Neural cell (in vitro differentiated cells): ENCODE measurements around the gene ZRANB1. TPM values are rescaled to one million over a fixed set of nuclear protein-coding genes. Genes with fewer than 3 reads are reported as not detected.

ENCODE experiments used
- H2AFZ ChIP-seq: fragments of 200-600, 300-800 bp; sonication (generic), shearing (Covaris generic); 2 replicates; pipeline ENCODE4 v1.6.0; 2014; ENCODE audit warnings: low read depth, mild to moderate bottlenecking, antibody characterized with exemption, low read length, moderate library complexity
- H3F3A ChIP-seq: fragments of 200-600 bp; shearing (Covaris generic); 2 replicates; pipeline ENCODE4 v1.6.1; 2016; ENCODE audit warnings: mild to moderate bottlenecking, moderate library complexity, mixed read lengths, antibody characterized with exemption, low read length; ENCODE audit not compliant: insufficient read depth, poor library complexity, severe bottlenecking
- H3K27ac ChIP-seq: fragments of 200-600, 300-800 bp; sonication (generic), shearing (Covaris generic); 2 replicates; pipeline ENCODE4 v1.5.1; 2014; ENCODE audit warnings: mild to moderate bottlenecking, low read length, moderate library complexity
- H3K27me3 ChIP-seq: fragments of 300-800, 200-600 bp; sonication (generic), shearing (Covaris generic); 2 replicates; pipeline ENCODE4 v1.6.0; 2014; ENCODE audit warnings: mild to moderate bottlenecking, low read depth, low read length, moderate library complexity; ENCODE audit not compliant: insufficient read depth
- H3K36me3 ChIP-seq: fragments of 300-800, 200-600 bp; sonication (generic), shearing (Covaris generic); 2 replicates; pipeline ENCODE4 v1.5.1; 2014; ENCODE audit warnings: mild to moderate bottlenecking, antibody characterized with exemption, low read length, moderate library complexity; ENCODE audit not compliant: insufficient read depth
- H3K4me2 ChIP-seq: fragments of 300-800, 200-600 bp; sonication (generic), shearing (Covaris generic); 2 replicates; pipeline ENCODE4 v1.6.0; 2014; ENCODE audit warnings: mild to moderate bottlenecking, low read length
- H3K4me3 ChIP-seq: fragments of 300-800, 200-600 bp; sonication (generic), shearing (Covaris generic); 2 replicates; pipeline ENCODE4 v1.5.1; 2014; ENCODE audit warnings: mild to moderate bottlenecking, low read length, moderate library complexity
- H3K79me2 ChIP-seq: fragments of 200-600 bp; shearing (Covaris generic); replicated peaks from 2 replicates; pipeline ENCODE4 v1.6.0; 2014; ENCODE audit warnings: mild to moderate bottlenecking, low read length, moderate library complexity; ENCODE audit not compliant: insufficient read depth
- H3K9ac ChIP-seq: fragments of 300-800, 200-600 bp; sonication (generic), shearing (Covaris generic); 2 replicates; pipeline ENCODE4 v1.6.1; 2016; ENCODE audit warnings: mild to moderate bottlenecking, low read length, mixed read lengths
- H3K9me2 ChIP-seq: fragments of 200-600 bp; shearing (Covaris generic); 2 replicates; pipeline ENCODE4 v1.6.1; 2016; ENCODE audit warnings: mild to moderate bottlenecking, low read length, mixed read lengths; ENCODE audit not compliant: insufficient read depth
- H3K9me3 ChIP-seq: fragments of 200-600, 300-800 bp; sonication (generic), shearing (Covaris generic); 2 replicates; pipeline ENCODE4 v1.6.1; 2016; ENCODE audit warnings: mild to moderate bottlenecking, mixed run types, low read length, moderate library complexity, mixed read lengths
- H4K20me1 ChIP-seq: fragments of 200-600 bp; shearing (Covaris generic); 2 replicates; pipeline ENCODE4 v1.6.1; 2016; ENCODE audit warnings: mild to moderate bottlenecking, mixed run types; ENCODE audit not compliant: insufficient read depth
- EP300 ChIP-seq: fragments of 450-650 bp; conservative IDR thresholded peaks from 2 replicates; pipeline ENCODE4 v1.6.1; 2014; ENCODE audit warnings: antibody characterized with exemption, mild to moderate bottlenecking, moderate library complexity; ENCODE audit not compliant: poor library complexity, severe bottlenecking
- EZH2 ChIP-seq: fragments of 200-600, 300-800 bp; shearing (Covaris generic), sonication (generic); IDR thresholded peaks from 2 replicates; pipeline ENCODE4 v1.6.1; 2014; ENCODE audit warnings: antibody characterized with exemption, low read length, borderline replicate concordance, mild to moderate bottlenecking; ENCODE audit not compliant: insufficient read depth, poor library complexity, severe bottlenecking
- MXI1 ChIP-seq: fragments of 450-650 bp; conservative IDR thresholded peaks from 2 replicates; pipeline ENCODE4 v1.6.1; 2014; ENCODE audit warnings: antibody characterized with exemption, mild to moderate bottlenecking; ENCODE audit not compliant: poor library complexity, severe bottlenecking
- POLR2AphosphoS5 ChIP-seq: IDR thresholded peaks from 2 replicates; pipeline ENCODE4 v1.6.1; 2012
- RAD21 ChIP-seq: fragments of 450-650 bp; conservative IDR thresholded peaks from 2 replicates; pipeline ENCODE4 v1.6.1; 2014; ENCODE audit warnings: antibody characterized with exemption, mild to moderate bottlenecking, moderate library complexity
- SMC3 ChIP-seq: fragments of 450-650 bp; conservative IDR thresholded peaks from 2 replicates; pipeline ENCODE4 v1.6.1; 2014; ENCODE audit warnings: antibody characterized with exemption, mild to moderate bottlenecking, moderate library complexity; ENCODE audit not compliant: poor library complexity
- TAF1 ChIP-seq: IDR thresholded peaks from 2 replicates; pipeline ENCODE4 v1.6.1; 2012; ENCODE audit warnings: low read depth
- polyA minus RNA-seq: library from RNA; depleted of rRNA, polyadenylated mRNA; stranded (reverse); fragments of >200 nt; gene quantifications from 2 replicates; pipeline ENCODE4 v1.2.3, GENCODE V29; 2014
- polyA plus RNA-seq: library from polyadenylated mRNA; depleted of rRNA; stranded (reverse); fragments of >200 nt; gene quantifications from 2 replicates; pipeline ENCODE4 v1.2.3, GENCODE V29; 2014
- TF ChIP-seq, protein P1 (sequence below): fragments of 450-650 bp; IDR thresholded peaks from 2 replicates; pipeline ENCODE4 v1.5.1; 2014; ENCODE audit warnings: antibody characterized with exemption, mild to moderate bottlenecking, moderate library complexity; ENCODE audit not compliant: poor library complexity, severe bottlenecking
- TF ChIP-seq, protein P2 (sequence below): IDR thresholded peaks from 2 replicates; pipeline ENCODE4 v1.6.1; 2012; ENCODE audit warnings: borderline replicate concordance

ZRANB1 gene
- 47.7 and 49.4 TPM in 2 replicates for polyA plus RNA-seq
- polyA minus RNA-seq = 79.4 and 84.3 TPM in 2 replicates

DNA sequence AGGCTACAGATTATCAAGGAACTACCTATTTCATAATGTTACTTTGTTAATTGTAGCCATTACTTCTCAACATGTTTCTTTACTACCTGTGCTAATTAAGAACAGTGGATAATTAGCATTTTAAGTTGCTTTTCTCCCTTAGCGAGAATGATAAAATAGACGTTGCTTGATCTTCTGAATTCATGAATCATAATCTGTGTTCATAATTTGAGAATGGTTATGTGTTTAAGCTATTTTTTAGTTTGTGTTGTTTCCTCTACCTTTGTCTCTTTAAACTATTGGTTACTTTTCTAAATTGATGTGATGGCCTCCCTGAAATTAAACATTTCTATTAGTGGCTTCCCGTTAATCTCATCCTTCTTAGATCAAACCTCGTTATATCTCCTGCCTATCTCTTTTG is at the start of gene ZRANB1:
Gene ZRANB1, plus strand, starts transcription at position 301 of the 400 bp plus-strand sequence. CDS start 371 bp downstream, outside the sequence.
- Histone ChIP-seq H3K27me3 (no peaks in the 10 kb centered on the region), H3F3A (no peaks in the 10 kb centered on the region), H2AFZ (no peak within 1 kb of the TSS), H3K36me3 (no peaks in the 10 kb centered on the region), H3K4me3 (no peak within 1 kb of the TSS), H3K27ac (no peak within 1 kb of the TSS), H3K79me2 (peaks cover 88% of the 10 kb centered on the region), H3K9ac (no peak within 1 kb of the TSS), H3K9me3 (no peaks in the 10 kb centered on the region), H4K20me1 (no peaks in the 10 kb centered on the region), H3K9me2 (no peaks in the 10 kb centered on the region), H3K4me2 (no peak within 1 kb of the TSS)
- no peak for TF ChIP-seq MXI1
- no peak for TF ChIP-seq SMC3
- no peak for TF ChIP-seq EZH2
- no peak for TF ChIP-seq EP300
- no peak for TF ChIP-seq POLR2AphosphoS5
- TF ChIP-seq RAD21 = no peak
- TF ChIP-seq, protein P1, sequence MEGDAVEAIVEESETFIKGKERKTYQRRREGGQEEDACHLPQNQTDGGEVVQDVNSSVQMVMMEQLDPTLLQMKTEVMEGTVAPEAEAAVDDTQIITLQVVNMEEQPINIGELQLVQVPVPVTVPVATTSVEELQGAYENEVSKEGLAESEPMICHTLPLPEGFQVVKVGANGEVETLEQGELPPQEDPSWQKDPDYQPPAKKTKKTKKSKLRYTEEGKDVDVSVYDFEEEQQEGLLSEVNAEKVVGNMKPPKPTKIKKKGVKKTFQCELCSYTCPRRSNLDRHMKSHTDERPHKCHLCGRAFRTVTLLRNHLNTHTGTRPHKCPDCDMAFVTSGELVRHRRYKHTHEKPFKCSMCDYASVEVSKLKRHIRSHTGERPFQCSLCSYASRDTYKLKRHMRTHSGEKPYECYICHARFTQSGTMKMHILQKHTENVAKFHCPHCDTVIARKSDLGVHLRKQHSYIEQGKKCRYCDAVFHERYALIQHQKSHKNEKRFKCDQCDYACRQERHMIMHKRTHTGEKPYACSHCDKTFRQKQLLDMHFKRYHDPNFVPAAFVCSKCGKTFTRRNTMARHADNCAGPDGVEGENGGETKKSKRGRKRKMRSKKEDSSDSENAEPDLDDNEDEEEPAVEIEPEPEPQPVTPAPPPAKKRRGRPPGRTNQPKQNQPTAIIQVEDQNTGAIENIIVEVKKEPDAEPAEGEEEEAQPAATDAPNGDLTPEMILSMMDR = no peak
- TF ChIP-seq TAF1 = no peak
- TF ChIP-seq, protein P2, sequence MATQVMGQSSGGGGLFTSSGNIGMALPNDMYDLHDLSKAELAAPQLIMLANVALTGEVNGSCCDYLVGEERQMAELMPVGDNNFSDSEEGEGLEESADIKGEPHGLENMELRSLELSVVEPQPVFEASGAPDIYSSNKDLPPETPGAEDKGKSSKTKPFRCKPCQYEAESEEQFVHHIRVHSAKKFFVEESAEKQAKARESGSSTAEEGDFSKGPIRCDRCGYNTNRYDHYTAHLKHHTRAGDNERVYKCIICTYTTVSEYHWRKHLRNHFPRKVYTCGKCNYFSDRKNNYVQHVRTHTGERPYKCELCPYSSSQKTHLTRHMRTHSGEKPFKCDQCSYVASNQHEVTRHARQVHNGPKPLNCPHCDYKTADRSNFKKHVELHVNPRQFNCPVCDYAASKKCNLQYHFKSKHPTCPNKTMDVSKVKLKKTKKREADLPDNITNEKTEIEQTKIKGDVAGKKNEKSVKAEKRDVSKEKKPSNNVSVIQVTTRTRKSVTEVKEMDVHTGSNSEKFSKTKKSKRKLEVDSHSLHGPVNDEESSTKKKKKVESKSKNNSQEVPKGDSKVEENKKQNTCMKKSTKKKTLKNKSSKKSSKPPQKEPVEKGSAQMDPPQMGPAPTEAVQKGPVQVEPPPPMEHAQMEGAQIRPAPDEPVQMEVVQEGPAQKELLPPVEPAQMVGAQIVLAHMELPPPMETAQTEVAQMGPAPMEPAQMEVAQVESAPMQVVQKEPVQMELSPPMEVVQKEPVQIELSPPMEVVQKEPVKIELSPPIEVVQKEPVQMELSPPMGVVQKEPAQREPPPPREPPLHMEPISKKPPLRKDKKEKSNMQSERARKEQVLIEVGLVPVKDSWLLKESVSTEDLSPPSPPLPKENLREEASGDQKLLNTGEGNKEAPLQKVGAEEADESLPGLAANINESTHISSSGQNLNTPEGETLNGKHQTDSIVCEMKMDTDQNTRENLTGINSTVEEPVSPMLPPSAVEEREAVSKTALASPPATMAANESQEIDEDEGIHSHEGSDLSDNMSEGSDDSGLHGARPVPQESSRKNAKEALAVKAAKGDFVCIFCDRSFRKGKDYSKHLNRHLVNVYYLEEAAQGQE = no peak

DNA sequence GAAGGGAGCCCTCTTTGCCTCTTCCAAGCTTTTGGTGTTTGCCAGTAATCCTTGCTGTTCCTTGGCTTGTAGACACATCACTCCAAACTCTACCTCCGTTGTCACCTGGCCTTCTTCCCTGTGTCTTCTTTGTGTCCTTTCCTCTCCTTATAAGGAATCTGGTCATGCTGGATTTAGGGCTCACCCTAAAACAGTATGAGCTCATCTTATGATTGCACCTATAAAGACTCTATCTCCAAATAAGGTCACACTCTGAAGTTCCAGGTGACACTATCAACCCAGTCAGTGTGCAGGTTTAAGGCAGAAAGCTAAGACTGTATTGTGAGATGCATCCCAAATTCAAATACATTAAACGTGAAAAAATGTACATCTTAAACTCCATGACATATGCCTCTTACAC is 49.0 kb upstream of the ZRANB1 start:
- H3K36me3 ChIP-seq = no peaks in the 10 kb centered on the region
- no peaks in the 10 kb centered on the region for H4K20me1 ChIP-seq
- no peak overlapping the region for H2AFZ ChIP-seq
- H3K9me3 ChIP-seq = no peaks in the 10 kb centered on the region
- no peak overlapping the region for H3K9ac ChIP-seq
- H3K27me3 ChIP-seq = no peaks in the 10 kb centered on the region
- no peak for TF ChIP-seq EZH2
- TF ChIP-seq TAF1 = no peak
- TF ChIP-seq, protein P2 = no peak
- no peak for TF ChIP-seq RAD21
- TF ChIP-seq, protein P1 = no peak
- TF ChIP-seq SMC3 = no peak
- no peak for TF ChIP-seq MXI1
- TF ChIP-seq POLR2AphosphoS5 = no peak
- no peak for TF ChIP-seq EP300
- H3K27ac ChIP-seq = no peak overlapping the region
- no peak overlapping the region for H3K4me3 ChIP-seq
- no peaks in the 10 kb centered on the region for H3K9me2 ChIP-seq
- no peaks in the 10 kb centered on the region for H3K79me2 ChIP-seq
- H3K4me2 ChIP-seq = no peak overlapping the region
- H3F3A ChIP-seq = no peaks in the 10 kb centered on the region
